H9 (cell line): ENCODE measurements around the gene DCANP1. TPM values are rescaled to one million over a fixed set of nuclear protein-coding genes. Genes with fewer than 3 reads are reported as not detected.

Experiments used
- DNase-seq: peaks from one replicate; pipeline ENCODE4 v3.0.0-alpha.2; 2017
- H2AFZ ChIP-seq: one replicate; pipeline ENCODE4 v1.6.1; 2013; ENCODE audit warnings: mild to moderate bottlenecking, low read length, control low read depth, moderate library complexity
- H2AK5ac ChIP-seq: 2 replicates; pipeline ENCODE4 v1.6.1; 2013; ENCODE audit warnings: low read length, control low read depth, mixed read lengths; ENCODE audit not compliant: insufficient read length
- H2BK120ac ChIP-seq: one replicate; pipeline ENCODE4 v1.6.1; 2013; ENCODE audit warnings: low read depth, mild to moderate bottlenecking, low read length, control low read depth, inconsistent platforms; ENCODE audit not compliant: poor library complexity, severe bottlenecking
- H2BK12ac ChIP-seq: 2 replicates; pipeline ENCODE4 v1.6.1; 2013; ENCODE audit warnings: low read length, control low read depth, mixed read lengths, low read depth; ENCODE audit not compliant: insufficient read length
- H2BK15ac ChIP-seq: 2 replicates; pipeline ENCODE4 v1.6.1; 2013; ENCODE audit warnings: low read depth, low read length, control low read depth
- H2BK20ac ChIP-seq: one replicate; pipeline ENCODE4 v1.6.1; 2013; ENCODE audit warnings: low read depth, mild to moderate bottlenecking, low read length, control low read depth, inconsistent platforms; ENCODE audit not compliant: poor library complexity, severe bottlenecking
- H2BK5ac ChIP-seq: 2 replicates; pipeline ENCODE4 v1.6.1; 2013; ENCODE audit warnings: low read length, control low read depth, mixed read lengths; ENCODE audit not compliant: insufficient read length
- H3K14ac ChIP-seq: 2 replicates; pipeline ENCODE4 v1.6.1; 2013; ENCODE audit warnings: low read length, control low read depth; ENCODE audit not compliant: insufficient read depth
- H3K18ac ChIP-seq: 2 replicates; pipeline ENCODE4 v1.6.1; 2013; ENCODE audit warnings: low read depth, mild to moderate bottlenecking, mixed read lengths, low read length, control low read depth; ENCODE audit not compliant: insufficient read length
- H3K23ac ChIP-seq: 2 replicates; pipeline ENCODE4 v1.6.1; 2013; ENCODE audit warnings: low read length, control low read depth, mixed read lengths, low read depth; ENCODE audit not compliant: insufficient read length
- H3K23me2 ChIP-seq: 2 replicates; pipeline ENCODE4 v1.6.1; 2013; ENCODE audit warnings: low read depth, mild to moderate bottlenecking, mixed read lengths, low read length, control low read depth; ENCODE audit not compliant: insufficient read length, poor library complexity, severe bottlenecking
- H3K27ac ChIP-seq: 2 replicates; pipeline ENCODE4 v1.5.1; 2013; ENCODE audit warnings: low read length, control low read depth, mixed read lengths, low read depth; ENCODE audit not compliant: insufficient read length
- H3K27me3 ChIP-seq: 2 replicates; pipeline ENCODE4 v1.6.1; 2013; ENCODE audit warnings: low read length, control low read depth, inconsistent platforms; ENCODE audit not compliant: insufficient read depth
- H3K4ac ChIP-seq: 2 replicates; pipeline ENCODE4 v1.6.1; 2013; ENCODE audit warnings: low read depth, mild to moderate bottlenecking, control low read depth, inconsistent platforms, low read length, moderate library complexity
- H3K4me1 ChIP-seq: 2 replicates; pipeline ENCODE4 v1.6.1; 2013; ENCODE audit warnings: low read length, control low read depth, inconsistent platforms; ENCODE audit not compliant: insufficient read depth
- H3K4me2 ChIP-seq: 2 replicates; pipeline ENCODE4 v1.6.1; 2013; ENCODE audit warnings: low read length, control low read depth, mixed read lengths; ENCODE audit not compliant: insufficient read length, insufficient read depth
- H3K56ac ChIP-seq: 2 replicates; pipeline ENCODE4 v1.6.1; 2013; ENCODE audit warnings: low read depth, mild to moderate bottlenecking, mixed read lengths, low read length, control low read depth; ENCODE audit not compliant: insufficient read length
- H3K79me1 ChIP-seq: 2 replicates; pipeline ENCODE4 v1.6.1; 2013; ENCODE audit warnings: low read depth, mild to moderate bottlenecking, moderate library complexity, low read length, control low read depth, inconsistent platforms; ENCODE audit not compliant: insufficient read depth, poor library complexity, severe bottlenecking
- H3K79me2 ChIP-seq: 2 replicates; pipeline ENCODE4 v1.6.1; 2013; ENCODE audit warnings: low read length, control low read depth, inconsistent platforms; ENCODE audit not compliant: insufficient read depth
- H3K9ac ChIP-seq: 2 replicates; pipeline ENCODE4 v1.6.1; 2013; ENCODE audit warnings: low read length, control low read depth, mixed read lengths; ENCODE audit not compliant: insufficient read length; ENCODE audit errors: extremely low read depth
- H3K9me3 ChIP-seq: one replicate; pipeline ENCODE4 v1.6.1; 2013; ENCODE audit warnings: low read depth, low read length, inconsistent platforms; ENCODE audit not compliant: control insufficient read depth
- H3T11ph ChIP-seq: one replicate; pipeline ENCODE4 v1.6.1; 2013; ENCODE audit warnings: mild to moderate bottlenecking, low read length, control low read depth, inconsistent platforms
- H4K20me1 ChIP-seq: one replicate; pipeline ENCODE4 v1.6.1; 2013; ENCODE audit not compliant: control insufficient read depth, insufficient read length, insufficient read depth
- H4K5ac ChIP-seq: 2 replicates; pipeline ENCODE4 v1.6.1; 2013; ENCODE audit warnings: low read depth, mild to moderate bottlenecking, mixed read lengths, low read length, control low read depth; ENCODE audit not compliant: insufficient read length
- H4K8ac ChIP-seq: replicated peaks from 2 replicates; pipeline ENCODE4 v1.6.1; 2013; ENCODE audit warnings: low read length, control low read depth, mixed read lengths, low read depth; ENCODE audit not compliant: insufficient read length
- H4K91ac ChIP-seq: 2 replicates; pipeline ENCODE4 v1.6.1; 2013; ENCODE audit warnings: low read depth, mild to moderate bottlenecking, moderate library complexity, mixed read lengths, low read length, control low read depth; ENCODE audit not compliant: insufficient read length
- H3K27ac Mint-ChIP-seq, 3 experiments: 2 replicates in 2 of 3; 3 replicates in 1 of 3; pipeline ENCODE4 v1.8.0; 2020 to 2021; ENCODE audit warnings: mixed read lengths in 3 of 3, mild to moderate bottlenecking in 1 of 3, moderate library complexity in 1 of 3
- H3K27me3 Mint-ChIP-seq: 2 replicates; pipeline ENCODE4 v1.8.0; 2021; ENCODE audit warnings: low read depth, mild to moderate bottlenecking, moderate library complexity, mixed read lengths
- H3K36me3 Mint-ChIP-seq, 3 experiments: 2 replicates in 2 of 3; 3 replicates in 1 of 3; pipeline ENCODE4 v1.8.0; 2020 to 2021; ENCODE audit warnings: low read depth in 3 of 3, mixed read lengths in 3 of 3; ENCODE audit not compliant: insufficient read depth in 1 of 3
- H3K4me1 Mint-ChIP-seq, 2 experiments: 2 replicates each; pipeline ENCODE4 v1.8.0; 2020; ENCODE audit warnings: mixed read lengths in 2 of 2
- H3K4me3 Mint-ChIP-seq, 2 experiments: 2 replicates in 1 of 2; 3 replicates in 1 of 2; pipeline ENCODE4 v1.8.0; 2020 to 2021; ENCODE audit warnings: mild to moderate bottlenecking in 2 of 2, mixed read lengths in 2 of 2, moderate library complexity in 1 of 2
- H3K9me3 Mint-ChIP-seq, 2 experiments: 2 replicates in 1 of 2; 3 replicates in 1 of 2; pipeline ENCODE4 v1.8.0; 2020; ENCODE audit warnings: mild to moderate bottlenecking in 2 of 2, mixed read lengths in 2 of 2, moderate library complexity in 1 of 2
- CTCF ChIP-seq: fragments of 200-600 bp; sonication (generic); conservative IDR thresholded peaks from 3 replicates; pipeline ENCODE4 v1.8.0; 2021; ENCODE audit warnings: antibody characterized with exemption, mild to moderate bottlenecking
- whole genome bisulfite sequencing: extraction: QIAGEN DNeasy Blood & Tissue Kit; methylation state at CpG from one replicate; pipeline ENCODE4 v1.1.7; 2013; ENCODE audit warnings: missing lambda C conversion rate, low lambda C conversion rate, mixed read lengths; ENCODE audit not compliant: insufficient read length; ENCODE audit errors: extremely low coverage; 5-methylcytosine and 5-hydroxymethylcytosine counted together
- total RNA-seq: library from RNA; stranded (reverse); gene quantifications from 2 replicates; pipeline ENCODE4 v1.2.1, GENCODE V29; 2021

DCANP1 gene
- total RNA-seq, 1 experiment from 2014 or later = not detected

DNA sequence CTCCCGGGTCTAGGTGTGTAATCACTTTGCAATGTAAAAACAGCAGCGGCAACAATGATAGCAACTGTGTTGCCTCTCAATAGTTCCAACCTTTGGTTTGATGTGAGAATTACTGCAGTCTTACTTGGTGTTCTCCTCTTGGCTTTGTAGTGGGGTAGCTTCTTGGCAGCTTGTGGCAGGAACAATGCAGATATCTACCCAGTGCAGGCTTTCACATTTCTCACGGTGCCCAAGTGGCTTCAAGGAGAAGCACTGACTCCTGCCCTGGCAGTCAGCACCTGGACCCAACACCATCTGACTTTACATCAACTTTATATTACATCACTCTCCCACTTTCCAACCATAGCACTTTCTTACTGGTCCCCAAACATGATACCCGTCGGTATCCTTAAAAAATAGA, 33.4 kb upstream of the DCANP1 start:
- Histone ChIP-seq H3K27me3 (peaks cover 15% of the 10 kb centered on the region; the same call in 1 of the 2 replicates), H3K4me2 (no peak overlapping the region), H2BK20ac (no peak overlapping the region), H3K23ac (no peak overlapping the region), H2AK5ac (no peak overlapping the region), H2BK5ac (no peak overlapping the region), H3K14ac (no peak overlapping the region), H4K91ac (no peak overlapping the region), H3T11ph (no peak overlapping the region), H4K8ac (no peak overlapping the region), H3K27ac (no peak overlapping the region), H3K4me1 (no peaks in the 10 kb centered on the region), H4K5ac (no peak overlapping the region), H3K56ac (no peak overlapping the region), H2BK120ac (no peak overlapping the region), H3K79me1 (no peaks in the 10 kb centered on the region), H4K20me1 (peaks cover 2% of the 10 kb centered on the region), H3K9me3 (no peaks in the 10 kb centered on the region), H2BK15ac (no peak overlapping the region), H3K4ac (no peak overlapping the region), H3K79me2 (no peaks in the 10 kb centered on the region), H3K18ac (no peak overlapping the region), H3K23me2 (no peaks in the 10 kb centered on the region), H2AFZ (no peak overlapping the region), H2BK12ac (no peak overlapping the region), H3K9ac (no peak overlapping the region)
- H3K36me3 Mint-ChIP-seq = no peaks in the 10 kb centered on the region
- no CpG with 5 or more reads among the region's 5 CpGs for WGBS
- H3K9me3 Mint-ChIP-seq = no peaks in the 10 kb centered on the region; a peak in 1 of 5 replicates
- no peak for TF ChIP-seq CTCF
- no peak for DNase-seq
- H3K27me3 Mint-ChIP-seq = peaks cover 15% of the 10 kb centered on the region
- H3K27ac Mint-ChIP-seq = no peak overlapping the region
- peaks cover 30 to 43% of the 10 kb centered on the region in 2 experiments for H3K4me1 Mint-ChIP-seq
- no peak overlapping the region for H3K4me3 Mint-ChIP-seq
